BJ (cell line): ENCODE results near the gene UBA1. TPM values are rescaled to one million over a fixed set of nuclear protein-coding genes. Genes with fewer than 3 reads are reported as not detected.

Source experiments
- CTCF ChIA-PET: fragments of 350-600 bp; formaldehyde crosslinking; extraction: SDS; loops from one replicate; lab custom pipeline; 2021; ENCODE audit warnings: antibody characterized with exemption, inconsistent platforms; lab: Yijun Ruan, JAX
- POLR2A ChIA-PET: fragments of 300-600 bp; sonication (Branson Sonifier 250); formaldehyde crosslinking; extraction: SDS; loops from one replicate; lab custom pipeline; 2021; ENCODE audit warnings: antibody characterized with exemption; lab: Charles Lee
- DNase-seq: peaks from one replicate; pipeline ENCODE4 v3.0.0-alpha.2; 2011; ENCODE audit warnings: low read depth
- H3K27me3 ChIP-seq: 2 replicates; pipeline ENCODE4 v1.6.0; 2011; ENCODE audit warnings: low read length; ENCODE audit not compliant: control insufficient read depth, insufficient read depth
- H3K36me3 ChIP-seq: 2 replicates; pipeline ENCODE4 v1.5.1; 2011; ENCODE audit warnings: low read length; ENCODE audit not compliant: control insufficient read depth, insufficient read depth
- H3K4me3 ChIP-seq: 2 replicates; pipeline ENCODE4 v1.5.1; 2011; ENCODE audit warnings: low read depth, mild to moderate bottlenecking, control low read depth, low read length
- CTCF ChIP-seq: IDR thresholded peaks from 2 replicates; pipeline ENCODE4 v1.5.1; 2011; ENCODE audit warnings: low read depth, mild to moderate bottlenecking, control low read depth, inconsistent platforms, low read length, moderate library complexity; ENCODE audit not compliant: insufficient read depth
- polyA plus RNA-seq: library from polyadenylated mRNA; depleted of rRNA; stranded (reverse); fragments of >200 nt; gene quantifications from 2 replicates; pipeline ENCODE4 v1.2.3, GENCODE V29; 2011

The UBA1 gene
- polyA plus RNA-seq, 1 experiment = 296 TPM

GRCh38 chrX:47174846-47175587 is 18.6 kb upstream of the UBA1 start:
- H3K36me3 ChIP-seq = peaks cover 24% of the 10 kb centered on the region
- H3K4me3 ChIP-seq = no peak overlapping the region
- TF ChIP-seq CTCF = no peak
- ChIA-PET POLR2A (no interaction called here), CTCF (no interaction called here)
- H3K27me3 ChIP-seq = no peaks in the 10 kb centered on the region
- no peak for DNase-seq

- DNase-seq = no peak
- H3K36me3 ChIP-seq = peaks cover 24% of the 10 kb centered on the region
- TF ChIP-seq CTCF = no peak
- H3K27me3 ChIP-seq = no peaks in the 10 kb centered on the region
- POLR2A ChIA-PET = no interaction called here
- CTCF ChIA-PET = no interaction called here
- H3K4me3 ChIP-seq = no peak overlapping the region
These were observed 18.0 kb upstream of the UBA1 start for GRCh38 chrX:47175588-47175980.

- POLR2A ChIA-PET = no interaction called here
- H3K36me3 ChIP-seq = peaks cover 22% of the 10 kb centered on the region
- CTCF ChIA-PET = interaction anchor here (1.1 kb wide), 1 partner anchor 32 kb away, joined by 4 read pairs; the partner anchor contains the start of gene NDUFB11
- TF ChIP-seq CTCF = no peak
- H3K4me3 ChIP-seq = no peak overlapping the region
- no peaks in the 10 kb centered on the region for H3K27me3 ChIP-seq
- no peak for DNase-seq
These were observed 17.4 kb upstream of the UBA1 start for GRCh38 chrX:47176101-47176740.

GRCh38 chrX:47177079-47177478 is 16.6 kb upstream of the UBA1 start:
- no peaks in the 10 kb centered on the region for H3K27me3 ChIP-seq
- CTCF ChIA-PET = interaction anchor here (1.1 kb wide), 1 partner anchor 33 kb away, joined by 4 read pairs; the partner anchor contains the start of gene NDUFB11
- no peak for DNase-seq
- POLR2A ChIA-PET = no interaction called here
- peaks cover 24% of the 10 kb centered on the region for H3K36me3 ChIP-seq
- H3K4me3 ChIP-seq = no peak overlapping the region
- no peak for TF ChIP-seq CTCF

- Histone ChIP-seq H3K4me3 (no peak overlapping the region), H3K36me3 (peaks cover 18% of the 10 kb centered on the region), H3K27me3 (no peaks in the 10 kb centered on the region)
- DNase-seq = no peak
- ChIA-PET POLR2A (no interaction called here), CTCF (no interaction called here)
- no peak for TF ChIP-seq CTCF
These were observed 15.3 kb upstream of the UBA1 start for GRCh38 chrX:47178337-47178736.
